Esophagus muscularis mucosa (tissue), 4 donors: ENCODE measurements around the gene PPHLN1. TPM values are rescaled to one million over a fixed set of nuclear protein-coding genes. Genes with fewer than 3 reads are reported as not detected.

Source experiments
- DNase-seq: peaks from one replicate; pipeline ENCODE4 v3.0.0-alpha.2; 2017; ENCODE audit errors: extremely low spot score
- H3K27ac ChIP-seq, 4 donors: fragments of 200-600 bp; sonication (generic); replicated peaks in 1 of 4; 1 replicate in 3 of 4; 2 replicates in 1 of 4; pipeline ENCODE4 v1.5.1; 2016 to 2019; ENCODE audit warnings: mild to moderate bottlenecking in 1 of 4
- H3K27me3 ChIP-seq, 4 donors: fragments of 200-600 bp; sonication (generic); one replicate each; pipeline versions ENCODE4 v1.5.1 to v1.6.0; 2016 to 2019
- H3K36me3 ChIP-seq, 4 donors: fragments of 200-600 bp; sonication (generic); one replicate each; pipeline ENCODE4 v1.5.1; 2016 to 2019
- H3K4me1 ChIP-seq, 4 donors: fragments of 200-600 bp; sonication (generic); one replicate each; pipeline ENCODE4 v1.5.1; 2016 to 2019
- H3K4me3 ChIP-seq, 4 donors: fragments of 200-600 bp; sonication (generic); 1 replicate in 2 of 4; 2 replicates in 2 of 4; pipeline ENCODE4 v1.5.1; 2016 to 2019; ENCODE audit warnings: mild to moderate bottlenecking in 4 of 4, moderate library complexity in 1 of 4
- H3K9me3 ChIP-seq, 4 donors: fragments of 200-600 bp; sonication (generic); 1 replicate in 3 of 4; 2 replicates in 1 of 4; pipeline ENCODE4 v1.5.1; 2016 to 2019
- EP300 ChIP-seq: sonication (generic); formaldehyde crosslinking; IDR thresholded peaks from one replicate; pipeline ENCODE4 v1.6.1; 2017; ENCODE audit warnings: antibody characterized with exemption
- POLR2A ChIP-seq: fragments of 450-650 bp; IDR thresholded peaks from one replicate; pipeline ENCODE4 v1.6.1; 2017; ENCODE audit warnings: antibody characterized with exemption, moderate library complexity, mild to moderate bottlenecking, low read depth
- POLR2AphosphoS5 ChIP-seq, 2 donors: sonication (generic); formaldehyde crosslinking; IDR thresholded peaks; one replicate each; pipeline ENCODE4 v1.6.1; 2017; ENCODE audit warnings: antibody characterized with exemption in 2 of 2
- WGBS: methylation state at CpG from one replicate; pipeline ENCODE4 v1.1.5; 2018; 5-methylcytosine and 5-hydroxymethylcytosine counted together
- intact Hi-C: fragments of 100-400 bp; cut with DNase I; formaldehyde crosslinking; loops from one replicate; pipeline ENCODE4 v1.15.1; 2023
- total RNA-seq, 4 donors: library from RNA; depleted of rRNA; stranded (reverse); fragments of >200 nt; gene quantifications; one replicate each; pipeline versions ENCODE4 v1.1.0 to v1.2.1, GENCODE V29; 2016
- TF ChIP-seq, protein P1 (sequence below), 3 experiments: fragments of 200-600 bp in 2 of 3; fragments of 450-650 bp in 1 of 3; sonication (generic) in 2 of 3; IDR thresholded peaks; one replicate each; pipeline ENCODE4 v1.5.1; 2017 to 2019; ENCODE audit warnings: antibody characterized with exemption in 3 of 3, mild to moderate bottlenecking in 2 of 3, moderate library complexity in 1 of 3

PPHLN1 gene
- total RNA-seq, 4 donors from 2014 or later, result 40.0 to 45.3 (median 42.1) TPM

DNA sequence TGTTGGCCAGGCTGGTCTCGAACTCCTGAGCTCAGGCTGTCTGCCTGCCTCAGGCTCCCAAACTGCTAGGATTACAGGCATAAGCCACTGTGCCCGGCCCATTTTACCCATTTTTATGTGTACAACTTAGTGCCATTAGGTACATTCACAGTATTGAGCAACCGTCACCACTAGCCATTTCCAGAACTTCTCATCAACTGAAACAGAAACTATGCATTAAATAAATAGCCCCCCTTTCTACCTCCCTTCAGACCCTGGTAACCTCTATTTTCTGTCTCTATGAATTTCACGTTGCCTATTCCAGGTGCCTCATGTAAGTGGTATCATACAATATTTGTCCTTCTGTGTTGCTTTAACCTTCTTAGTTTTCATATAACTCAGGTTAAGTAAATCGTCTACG, 16.0 kb upstream of the PPHLN1 start:
- Histone ChIP-seq H3K9me3 (no peaks in the 10 kb centered on the region), H3K4me1 (no peaks in the 10 kb centered on the region), H3K4me3 (no peak overlapping the region), H3K27ac (no peak overlapping the region), H3K27me3 (no peaks in the 10 kb centered on the region), H3K36me3 (peaks cover 15 to 53% (median 22%) of the 10 kb centered on the region in 4 donors)
- intact Hi-C loops, result no loop called here
- TF ChIP-seq, protein P1, sequence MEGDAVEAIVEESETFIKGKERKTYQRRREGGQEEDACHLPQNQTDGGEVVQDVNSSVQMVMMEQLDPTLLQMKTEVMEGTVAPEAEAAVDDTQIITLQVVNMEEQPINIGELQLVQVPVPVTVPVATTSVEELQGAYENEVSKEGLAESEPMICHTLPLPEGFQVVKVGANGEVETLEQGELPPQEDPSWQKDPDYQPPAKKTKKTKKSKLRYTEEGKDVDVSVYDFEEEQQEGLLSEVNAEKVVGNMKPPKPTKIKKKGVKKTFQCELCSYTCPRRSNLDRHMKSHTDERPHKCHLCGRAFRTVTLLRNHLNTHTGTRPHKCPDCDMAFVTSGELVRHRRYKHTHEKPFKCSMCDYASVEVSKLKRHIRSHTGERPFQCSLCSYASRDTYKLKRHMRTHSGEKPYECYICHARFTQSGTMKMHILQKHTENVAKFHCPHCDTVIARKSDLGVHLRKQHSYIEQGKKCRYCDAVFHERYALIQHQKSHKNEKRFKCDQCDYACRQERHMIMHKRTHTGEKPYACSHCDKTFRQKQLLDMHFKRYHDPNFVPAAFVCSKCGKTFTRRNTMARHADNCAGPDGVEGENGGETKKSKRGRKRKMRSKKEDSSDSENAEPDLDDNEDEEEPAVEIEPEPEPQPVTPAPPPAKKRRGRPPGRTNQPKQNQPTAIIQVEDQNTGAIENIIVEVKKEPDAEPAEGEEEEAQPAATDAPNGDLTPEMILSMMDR (IDR thresholded peaks at IDR 0.05), result no peak
- TF ChIP-seq POLR2AphosphoS5 (IDR thresholded peaks at IDR 0.05) (no peak), POLR2A (no peak), EP300 (no peak)
- 83% methylated on average over 6 of the region's 6 CpGs for WGBS
- DNase-seq, result no peak

DNA sequence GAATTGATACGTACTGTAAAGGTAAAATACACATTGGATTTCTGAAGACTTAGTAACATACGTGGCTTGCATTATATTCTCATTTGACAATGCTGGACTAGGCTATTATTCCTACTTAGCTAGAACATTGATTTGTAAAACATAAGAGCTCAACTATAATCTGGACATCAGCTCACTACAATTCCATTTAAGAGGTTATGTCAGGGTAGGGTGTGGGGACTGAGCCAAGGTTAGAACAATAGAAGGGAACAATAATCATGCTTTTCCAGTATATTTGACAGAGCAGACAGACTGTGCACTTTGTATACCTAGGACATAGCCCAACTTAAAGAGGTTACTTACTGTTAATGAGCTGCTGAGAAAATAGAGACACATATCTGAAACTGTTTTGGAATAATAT, 10.9 kb upstream of the PPHLN1 start:
- H3K27ac ChIP-seq, result no peak overlapping the region
- WGBS, result 77% methylated on average over 2 of the region's 2 CpGs
- H3K9me3 ChIP-seq, result no peaks in the 10 kb centered on the region
- H3K4me3 ChIP-seq, result no peak overlapping the region
- intact Hi-C loops, result no loop called here
- H3K4me1 ChIP-seq, result no peaks in the 10 kb centered on the region
- H3K36me3 ChIP-seq, result peaks cover 27 to 82% (median 35%) of the 10 kb centered on the region in 4 donors
- TF ChIP-seq POLR2A (no peak), POLR2AphosphoS5 (IDR thresholded peaks at IDR 0.05) (no peak), EP300 (no peak)
- TF ChIP-seq, protein P1 (IDR thresholded peaks at IDR 0.05), result no peak
- H3K27me3 ChIP-seq, result no peaks in the 10 kb centered on the region
- no peak for DNase-seq

DNA sequence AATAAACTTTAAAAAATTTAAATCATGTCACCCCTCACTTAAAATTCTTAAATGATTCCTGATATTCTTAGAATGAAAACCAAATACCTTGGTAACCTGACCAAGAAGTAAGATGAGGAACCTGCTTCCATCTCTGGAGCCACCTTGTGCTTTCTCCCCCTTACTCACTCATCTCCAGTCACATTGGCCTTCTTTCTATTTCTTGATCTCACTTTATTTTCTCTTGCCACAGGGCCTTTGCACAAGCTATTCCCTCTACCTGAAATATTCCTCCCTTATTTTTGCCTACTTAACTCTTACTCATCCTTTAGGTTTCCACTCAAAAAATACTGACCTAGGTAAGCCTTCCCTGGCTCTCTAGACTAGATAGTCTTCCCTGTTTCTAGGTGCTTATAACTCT, 5.2 kb upstream of the PPHLN1 start:
- Histone ChIP-seq H3K36me3 (peaks cover 13 to 61% (median 24%) of the 10 kb centered on the region in 4 donors), H3K4me3 (no peak overlapping the region), H3K27me3 (no peaks in the 10 kb centered on the region), H3K27ac (no peak overlapping the region), H3K4me1 (peaks cover 4 to 12% (median 10%) of the 10 kb centered on the region in 4 donors), H3K9me3 (no peaks in the 10 kb centered on the region)
- no peak for TF ChIP-seq EP300
- TF ChIP-seq, protein P1 (IDR thresholded peaks at IDR 0.05), result no peak
- no peak for DNase-seq
- intact Hi-C loops, result loop anchor here (10.0 kb wide), 1 partner anchor 154 kb away; no protein-coding TSS in a partner anchor

DNA sequence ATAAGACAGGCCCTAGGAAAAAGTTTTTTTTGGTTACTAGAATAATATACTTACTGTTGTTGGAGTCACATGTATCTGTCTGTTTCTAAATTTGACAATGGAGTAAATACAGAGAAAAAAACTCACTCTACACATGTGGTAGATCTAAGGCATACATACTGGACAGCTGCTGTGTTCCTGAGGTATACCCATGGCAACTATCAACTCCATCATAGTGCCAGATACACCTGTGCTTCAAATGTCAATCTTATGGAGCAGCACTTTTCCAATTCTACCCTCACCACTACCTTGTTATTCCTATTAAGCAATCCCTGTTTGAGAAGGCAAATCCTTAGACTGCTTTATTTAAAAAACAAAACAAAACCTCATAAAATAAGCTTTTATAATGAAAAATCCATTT, 3.4 kb upstream of the PPHLN1 start:
- intact Hi-C loops, result loop anchor here (10.0 kb wide), 1 partner anchor 152 kb away; no protein-coding TSS in a partner anchor
- Histone ChIP-seq H3K27ac (no peak overlapping the region), H3K36me3 (peaks cover 0 to 43% (median 15%) of the 10 kb centered on the region in 4 donors), H3K9me3 (no peaks in the 10 kb centered on the region), H3K4me1 (peaks cover 13 to 22% (median 21%) of the 10 kb centered on the region in 4 donors), H3K4me3 (no peak overlapping the region), H3K27me3 (no peaks in the 10 kb centered on the region)
- no peak for DNase-seq
- no peak for TF ChIP-seq POLR2AphosphoS5 (IDR thresholded peaks at IDR 0.05)
- TF ChIP-seq, protein P1 (IDR thresholded peaks at IDR 0.05), result no peak
- no peak for TF ChIP-seq POLR2A
- TF ChIP-seq EP300, result no peak

DNA sequence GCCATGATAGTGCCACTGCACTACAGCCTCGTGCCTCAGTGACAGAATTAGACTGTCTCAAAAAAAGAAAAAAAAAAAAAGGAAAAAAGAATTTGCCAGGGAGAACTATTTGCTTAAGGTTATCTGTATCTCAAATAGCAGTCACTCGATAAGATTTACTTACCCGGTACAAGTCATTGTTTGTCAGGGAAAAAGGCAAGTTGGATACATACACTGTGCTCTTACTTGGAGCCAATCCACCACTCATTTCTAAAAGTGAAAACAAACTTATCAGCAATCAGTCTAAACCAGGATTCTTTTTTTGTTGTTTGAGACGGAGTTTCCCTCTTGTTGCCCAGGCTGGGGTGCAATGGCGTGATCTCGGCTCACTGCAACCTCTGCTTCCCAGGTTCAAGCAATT, 2.1 kb upstream of the PPHLN1 start:
- DNase-seq, result no peak
- H3K27ac ChIP-seq, result no peak overlapping the region
- H3K9me3 ChIP-seq, result no peaks in the 10 kb centered on the region
- no peak overlapping the region for H3K4me3 ChIP-seq
- no peak for TF ChIP-seq POLR2AphosphoS5 (IDR thresholded peaks at IDR 0.05)
- no peak for TF ChIP-seq POLR2A
- TF ChIP-seq EP300, result no peak
- TF ChIP-seq, protein P1 (IDR thresholded peaks at IDR 0.05), result no peak
- 94% methylated on average over 6 of the region's 6 CpGs for WGBS
- H3K4me1 ChIP-seq, result peaks cover 18 to 35% (median 33%) of the 10 kb centered on the region in 4 donors
- no peaks in the 10 kb centered on the region for H3K27me3 ChIP-seq
- H3K36me3 ChIP-seq, result peaks cover 0 to 31% (median 14%) of the 10 kb centered on the region in 4 donors
- intact Hi-C loops, result loop anchor here (10.0 kb wide), 1 partner anchor 151 kb away; no protein-coding TSS in a partner anchor
